ENCODE measurements around the gene NUDT8.
A peak's percentile ranks its signal among the peaks of the same experiment; 100 is the strongest.
"Not testable (repeated sequence)": the region's sequence is repeated elsewhere in the genome, so short reads cannot be mapped to it uniquely, and the experiment has no call there.

NUDT8 gene

GRCh38 chr11:67629386-67630227, at the start of gene NUDT8:
TSS of gene NUDT8 (minus strand) at chr11:67629937. CDS start at chr11:67629911, 26 bp downstream.
- DNase-seq, result peak; percentile 25

- DNase-seq, result no peak
These were observed 45.5 kb upstream of the NUDT8 start for GRCh38 chr11:67675058-67675747.

- no peak for DNase-seq
These were observed 44.7 kb upstream of the NUDT8 start, which contains the start of gene ALDH3B2 for GRCh38 chr11:67674442-67674871. TSS of gene ALDH3B2 (minus strand) at chr11:67674623. CDS start at chr11:67666935, 7,688 bp downstream.

GRCh38 chr11:67673902-67674301, 44.2 kb upstream of the NUDT8 start:
- no peak for DNase-seq

GRCh38 chr11:67673358-67673757, 43.6 kb upstream of the NUDT8 start:
- no peak for DNase-seq

- no peak for DNase-seq
These were observed 41.4 kb upstream of the NUDT8 start for GRCh38 chr11:67671211-67671520.

- DNase-seq, result no peak
These were observed 40.8 kb upstream of the NUDT8 start for GRCh38 chr11:67670316-67671210.

- DNase-seq, result no peak
These were observed 38.4 kb upstream of the NUDT8 start for GRCh38 chr11:67668192-67668551.

GRCh38 chr11:67667490-67668191, 37.9 kb upstream of the NUDT8 start:
- no peak for DNase-seq

GRCh38 chr11:67666676-67667489, 37.1 kb upstream of the NUDT8 start:
- DNase-seq, result no peak

- DNase-seq, result no peak
These were observed 36.5 kb upstream of the NUDT8 start for GRCh38 chr11:67666303-67666645.

GRCh38 chr11:67665541-67666302, 36.0 kb upstream of the NUDT8 start:
- no peak for DNase-seq

GRCh38 chr11:67664696-67665540, 35.2 kb upstream of the NUDT8 start:
- no peak for DNase-seq

GRCh38 chr11:67664213-67664585, 34.5 kb upstream of the NUDT8 start:
- DNase-seq, result no peak

- no peak for DNase-seq
These were observed 33.9 kb upstream of the NUDT8 start for GRCh38 chr11:67663532-67664212.

GRCh38 chr11:67662835-67663531, 33.2 kb upstream of the NUDT8 start:
- DNase-seq, result no peak

GRCh38 chr11:67662142-67662834, 32.6 kb upstream of the NUDT8 start:
- no peak for DNase-seq

GRCh38 chr11:67660752-67661151, 31.0 kb upstream of the NUDT8 start:
- DNase-seq, result not testable (repeated sequence)

Data from NCI-H1105 (cell line).